ENCODE data around the gene ATF7.

DNA sequence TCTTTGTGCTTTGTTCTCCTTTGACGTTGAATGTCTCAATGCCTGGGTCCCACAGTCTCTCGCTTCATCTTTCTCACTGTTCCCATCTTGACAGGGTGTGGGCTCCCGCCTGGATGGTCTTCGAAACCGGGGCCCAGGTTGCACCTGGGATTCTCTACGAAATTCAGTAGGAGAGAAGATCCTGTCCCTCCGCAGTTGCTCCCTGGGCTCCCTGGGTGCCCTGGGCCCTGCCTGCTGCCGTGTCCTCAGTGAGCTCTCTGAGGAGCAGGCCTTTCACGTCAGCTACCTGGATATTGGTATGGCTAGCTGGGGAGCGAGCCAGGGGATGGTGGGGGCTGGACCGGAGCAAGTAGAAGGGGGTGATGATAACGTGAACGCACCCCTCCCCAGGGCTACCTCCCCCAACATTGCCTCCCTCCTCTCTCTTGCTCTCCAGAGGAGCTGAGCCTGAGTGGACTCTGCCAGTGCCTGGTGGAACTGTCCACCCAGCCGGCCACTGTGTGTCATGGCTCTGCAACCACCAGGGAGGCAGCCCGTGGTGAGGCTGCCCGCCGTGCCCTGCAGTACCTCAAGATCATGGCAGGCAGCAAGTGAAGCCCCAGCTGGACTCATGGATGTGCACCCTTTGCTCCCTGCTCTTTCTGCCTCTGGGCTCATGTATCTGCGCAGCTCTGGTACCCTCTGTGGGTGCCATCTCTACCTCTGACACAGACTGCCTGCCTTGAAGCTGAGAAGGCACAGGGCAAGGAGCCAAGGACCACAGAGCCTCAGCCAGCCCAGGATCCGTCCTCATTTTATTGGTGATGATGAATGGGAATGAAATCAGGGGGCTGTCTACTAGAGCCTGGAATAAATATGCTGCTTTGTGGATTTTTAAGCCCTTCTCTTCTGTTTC is 120.4 kb downstream of the ATF7 start:
- TF ChIP-seq CREB5 (CRISPR knock-in tag; IDR thresholded peaks at IDR 0.05; ENCODE audit: low read depth): no peak
- TF ChIP-seq GLIS3 (CRISPR knock-in tag; IDR thresholded peaks at IDR 0.05): no peak
- TF ChIP-seq PPARA (CRISPR knock-in tag; IDR thresholded peaks at IDR 0.05; ENCODE audit: borderline replicate concordance): no peak
- no peak for TF ChIP-seq RARB (CRISPR knock-in tag; IDR thresholded peaks at IDR 0.05)
- TF ChIP-seq ZC3H10 (CRISPR knock-in tag; IDR thresholded peaks at IDR 0.05): no peak
- no peak for TF ChIP-seq ARNTL (CRISPR knock-in tag; IDR thresholded peaks at IDR 0.05; ENCODE audit: borderline replicate concordance, low read depth)
- TF ChIP-seq ZFP30 (CRISPR knock-in tag; IDR thresholded peaks at IDR 0.05): no peak
- TF ChIP-seq, protein P1, sequence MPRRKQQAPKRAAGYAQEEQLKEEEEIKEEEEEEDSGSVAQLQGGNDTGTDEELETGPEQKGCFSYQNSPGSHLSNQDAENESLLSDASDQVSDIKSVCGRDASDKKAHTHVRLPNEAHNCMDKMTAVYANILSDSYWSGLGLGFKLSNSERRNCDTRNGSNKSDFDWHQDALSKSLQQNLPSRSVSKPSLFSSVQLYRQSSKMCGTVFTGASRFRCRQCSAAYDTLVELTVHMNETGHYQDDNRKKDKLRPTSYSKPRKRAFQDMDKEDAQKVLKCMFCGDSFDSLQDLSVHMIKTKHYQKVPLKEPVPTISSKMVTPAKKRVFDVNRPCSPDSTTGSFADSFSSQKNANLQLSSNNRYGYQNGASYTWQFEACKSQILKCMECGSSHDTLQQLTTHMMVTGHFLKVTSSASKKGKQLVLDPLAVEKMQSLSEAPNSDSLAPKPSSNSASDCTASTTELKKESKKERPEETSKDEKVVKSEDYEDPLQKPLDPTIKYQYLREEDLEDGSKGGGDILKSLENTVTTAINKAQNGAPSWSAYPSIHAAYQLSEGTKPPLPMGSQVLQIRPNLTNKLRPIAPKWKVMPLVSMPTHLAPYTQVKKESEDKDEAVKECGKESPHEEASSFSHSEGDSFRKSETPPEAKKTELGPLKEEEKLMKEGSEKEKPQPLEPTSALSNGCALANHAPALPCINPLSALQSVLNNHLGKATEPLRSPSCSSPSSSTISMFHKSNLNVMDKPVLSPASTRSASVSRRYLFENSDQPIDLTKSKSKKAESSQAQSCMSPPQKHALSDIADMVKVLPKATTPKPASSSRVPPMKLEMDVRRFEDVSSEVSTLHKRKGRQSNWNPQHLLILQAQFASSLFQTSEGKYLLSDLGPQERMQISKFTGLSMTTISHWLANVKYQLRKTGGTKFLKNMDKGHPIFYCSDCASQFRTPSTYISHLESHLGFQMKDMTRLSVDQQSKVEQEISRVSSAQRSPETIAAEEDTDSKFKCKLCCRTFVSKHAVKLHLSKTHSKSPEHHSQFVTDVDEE (CRISPR knock-in tag; IDR thresholded peaks at IDR 0.05): no peak
- TF ChIP-seq ZNF565 (CRISPR knock-in tag; conservative IDR thresholded peaks at IDR 0.05; ENCODE audit: low read depth): no peak
- TF ChIP-seq ESRRG (CRISPR knock-in tag; IDR thresholded peaks at IDR 0.05): no peak
- TF ChIP-seq, protein P2, sequence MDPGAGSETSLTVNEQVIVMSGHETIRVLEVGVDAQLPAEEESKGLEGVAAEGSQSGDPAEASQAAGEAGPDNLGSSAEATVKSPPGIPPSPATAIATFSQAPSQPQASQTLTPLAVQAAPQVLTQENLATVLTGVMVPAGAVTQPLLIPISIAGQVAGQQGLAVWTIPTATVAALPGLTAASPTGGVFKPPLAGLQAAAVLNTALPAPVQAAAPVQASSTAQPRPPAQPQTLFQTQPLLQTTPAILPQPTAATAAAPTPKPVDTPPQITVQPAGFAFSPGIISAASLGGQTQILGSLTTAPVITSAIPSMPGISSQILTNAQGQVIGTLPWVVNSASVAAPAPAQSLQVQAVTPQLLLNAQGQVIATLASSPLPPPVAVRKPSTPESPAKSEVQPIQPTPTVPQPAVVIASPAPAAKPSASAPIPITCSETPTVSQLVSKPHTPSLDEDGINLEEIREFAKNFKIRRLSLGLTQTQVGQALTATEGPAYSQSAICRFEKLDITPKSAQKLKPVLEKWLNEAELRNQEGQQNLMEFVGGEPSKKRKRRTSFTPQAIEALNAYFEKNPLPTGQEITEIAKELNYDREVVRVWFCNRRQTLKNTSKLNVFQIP (CRISPR knock-in tag; IDR thresholded peaks at IDR 0.05; ENCODE audit: borderline replicate concordance, low read depth): no peak
- TF ChIP-seq ZNF8 (CRISPR knock-in tag; IDR thresholded peaks at IDR 0.05): no peak
- no peak for TF ChIP-seq OSR1 (CRISPR knock-in tag; IDR thresholded peaks at IDR 0.05)
